ENCODE data around the gene GPRASP3. TPM values are rescaled to one million over a fixed set of nuclear protein-coding genes. Genes with fewer than 3 reads are reported as not detected.

Gene GPRASP3
- total and polyA plus RNA-seq, 2 of the 4 experiments (the other 2 are of a cell fraction): 2.2 to 8.1 TPM

DNA sequence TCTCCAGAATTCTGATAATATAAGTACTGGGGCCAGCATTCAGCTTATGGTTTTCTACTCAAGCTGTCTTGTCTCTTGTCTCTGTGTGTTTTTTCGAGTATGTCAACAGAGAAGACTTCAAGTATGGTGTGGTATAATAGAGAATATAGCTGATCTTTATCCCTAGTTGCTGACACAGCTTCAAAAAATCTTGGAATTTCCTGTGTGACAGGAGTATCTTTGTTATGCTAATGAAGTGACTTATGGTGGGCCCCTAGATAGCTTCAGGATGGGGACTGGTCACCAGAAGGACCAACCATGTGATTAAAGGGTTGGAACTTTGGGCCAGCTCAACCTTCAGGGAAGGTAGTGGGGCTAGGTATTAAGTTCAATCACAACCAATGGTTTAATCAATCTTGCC, 2.9 kb downstream of the GPRASP3 start:
- Histone ChIP-seq H3K27me3 (ENCODE audit: control insufficient read depth, insufficient read depth, low read length) (peaks cover 2% of the 10 kb centered on the region; the same call in 1 of the 2 replicates), H4K8ac (ENCODE audit: low read depth in 2 of 2, low read length in 2 of 2) (no peak overlapping the region), H3K9ac (ENCODE audit: low read depth, low read length) (no peak overlapping the region), H3K36me3 (ENCODE audit: control insufficient read depth, insufficient read depth, low read length) (no peaks in the 10 kb centered on the region), H3K27ac (ENCODE audit: insufficient read depth, low read length) (no peak overlapping the region), H4K5ac (ENCODE audit: low read depth, low read length) (no peak overlapping the region), H2AFZ (replicated peaks; ENCODE audit: low read length, poor library complexity) (no peak overlapping the region), H4K20me1 (ENCODE audit: insufficient read depth, low read length) (no peaks in the 10 kb centered on the region), H2BK5ac (ENCODE audit: low read depth, low read length, poor library complexity, severe bottlenecking) (no peak overlapping the region), H3K23ac (ENCODE audit: low read depth, low read length) (no peak overlapping the region), H3K79me1 (ENCODE audit: low read depth in 1 of 2, low read length in 2 of 2) (peaks cover 0 to 9% of the 10 kb centered on the region in 2 experiments; a peak in 2 of 4 replicates), H2BK20ac (ENCODE audit: low read depth, low read length) (no peak overlapping the region), H2BK120ac (ENCODE audit: low read depth, low read length) (no peak overlapping the region), H3K4me3 (ENCODE audit: insufficient read depth, low read depth, low read length) (no peak overlapping the region), H3K18ac (ENCODE audit: low read depth, low read length) (no peak overlapping the region), H3K4me1 (ENCODE audit: control insufficient read depth, insufficient read depth, low read length) (no peaks in the 10 kb centered on the region), H3K14ac (replicated peaks; ENCODE audit: low read depth, low read length) (no peak overlapping the region), H3K4ac (ENCODE audit: low read depth, low read length) (no peak overlapping the region), H3K4me2 (ENCODE audit: low read depth, low read length) (no peak overlapping the region), H2AK5ac (ENCODE audit: low read depth, low read length) (no peak overlapping the region), H4K91ac (ENCODE audit: insufficient read depth, low read depth, low read length) (no peak overlapping the region), H3K9me3 (ENCODE audit: control insufficient read depth, insufficient read depth, low read length) (no peaks in the 10 kb centered on the region), H3K56ac (ENCODE audit: extremely low read depth, insufficient read depth, low read length) (no peak overlapping the region), H2BK15ac (ENCODE audit: low read depth, low read length) (no peak overlapping the region), H2AK9ac (replicated peaks; ENCODE audit: low read depth, low read length, poor library complexity) (no peak overlapping the region), H3K9me1 (ENCODE audit: insufficient read depth, low read length) (no peaks in the 10 kb centered on the region)
- in situ Hi-C loops (cut with MboI; ENCODE audit: low sequenced_read_pairs): no loop called here
- DNase-seq (no peak), ATAC-seq (ENCODE audit: low read depth) (no peak)
- ChIA-PET POLR2A (ENCODE audit: unreplicated experiment) (no interaction called here), CTCF (no interaction called here)
- dilution Hi-C loops (cut with HindIII; ENCODE audit: low sequenced_read_pairs, unreplicated experiment): no loop called here
- intact Hi-C loops (cut with micrococcal nuclease): no loop called here
- TF ChIP-seq BHLHE40 (IDR thresholded peaks at IDR 0.05; ENCODE audit: low read depth, low read length) (no peak), MAZ (IDR thresholded peaks at IDR 0.05; ENCODE audit: borderline replicate concordance, low read depth, low read length) (no peak), POLR2A (IDR thresholded peaks at IDR 0.05; ENCODE audit: low read depth, low read length) (no peak), USF2 (IDR thresholded peaks at IDR 0.05; ENCODE audit: low read depth, low read length) (no peak), CTCF (conservative IDR thresholded peaks at IDR 0.05; ENCODE audit: low read depth, low read length) (no peak), CHD1 (IDR thresholded peaks at IDR 0.05; ENCODE audit: low read depth, low read length) (no peak), MXI1 (IDR thresholded peaks at IDR 0.05; ENCODE audit: borderline replicate concordance, low read depth, low read length) (no peak)
- no CpG with 5 or more reads among the region's 1 CpG for WGBS, 2 experiments (ENCODE audit: extremely low coverage in 2 of 2, insufficient read length in 1 of 2)
- no TSS peak for BruUV-seq (replicated peaks)
